ENCODE measurements around the gene OPTC. TPM values are rescaled to one million over a fixed set of nuclear protein-coding genes. Genes with fewer than 3 reads are reported as not detected.

The OPTC gene
- total RNA-seq, 1 donor from 2014 or later, result not detected

DNA sequence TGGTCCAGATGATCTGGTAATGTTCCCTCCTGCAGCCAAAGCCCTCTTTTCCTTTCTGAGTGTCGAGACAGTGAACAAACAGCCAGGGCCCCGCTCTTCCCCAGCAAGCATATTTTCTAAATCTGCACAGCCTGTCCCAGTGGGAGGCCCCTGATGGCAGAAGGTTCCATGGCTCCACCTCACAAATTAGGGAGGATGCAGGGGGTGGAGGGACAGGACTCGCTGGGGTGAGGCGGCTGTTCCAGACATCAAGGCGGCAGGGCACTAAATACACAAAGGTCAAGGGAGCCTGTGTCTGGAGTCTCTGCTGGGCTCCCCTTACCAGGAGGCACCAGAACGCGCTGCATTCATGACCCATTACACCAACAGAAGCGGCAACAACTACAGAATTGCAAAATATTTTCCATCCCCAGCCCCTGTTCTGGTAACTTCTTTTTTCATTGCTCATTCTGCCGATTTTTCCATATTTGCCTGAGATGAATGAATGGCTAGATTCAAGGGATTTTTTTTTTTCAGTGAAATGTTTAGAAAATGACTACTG lies 45.4 kb upstream of the OPTC start:
- Histone ChIP-seq H3K79me2 (ENCODE audit: insufficient read depth, low read length) (no peaks in the 10 kb centered on the region), H3K4me2 (ENCODE audit: low read length) (no peak overlapping the region), H3K9me3 (ENCODE audit: insufficient read depth, low read depth, low read length) (peaks cover 3% of the 10 kb centered on the region), H3K27me3 (ENCODE audit: insufficient read depth, low read length) (peaks cover 49% of the 10 kb centered on the region), H3K36me3 (ENCODE audit: insufficient read depth, low read length) (no peaks in the 10 kb centered on the region), H4K20me1 (ENCODE audit: insufficient read depth, low read length) (no peaks in the 10 kb centered on the region), H3K4me3 (ENCODE audit: insufficient read depth, low read depth, low read length) (no peak overlapping the region), H3K4me1 (ENCODE audit: insufficient read depth, low read length) (no peaks in the 10 kb centered on the region), H3K27ac (ENCODE audit: low read depth, low read length) (no peak overlapping the region), H2AFZ (ENCODE audit: low read depth, low read length) (no peak overlapping the region), H3K9ac (ENCODE audit: low read length) (no peak overlapping the region)
- Mint-ChIP-seq H3K4me3 (ENCODE audit: unreplicated experiment) (no peak overlapping the region), H3K36me3 (ENCODE audit: low read depth, unreplicated experiment) (no peaks in the 10 kb centered on the region), H3K27me3 (ENCODE audit: low read depth, unreplicated experiment) (peaks cover 17% of the 10 kb centered on the region), H3K4me1 (ENCODE audit: low read depth, unreplicated experiment) (peaks cover 14% of the 10 kb centered on the region), H3K27ac (ENCODE audit: unreplicated experiment) (no peak overlapping the region), H3K9me3 (ENCODE audit: unreplicated experiment) (peaks cover 21% of the 10 kb centered on the region)
- TF ChIP-seq CTCF (IDR thresholded peaks at IDR 0.05; ENCODE audit: insufficient read depth, low read depth, low read length), result no peak
- FAIRE-seq (no peak), DNase-seq (ENCODE audit: low read depth) (no peak)

GRCh38 chr1:203450001-203450400 lies 44.0 kb upstream of the OPTC start:
- H3K9me3 ChIP-seq (ENCODE audit: insufficient read depth, low read depth, low read length), result peaks cover 3% of the 10 kb centered on the region
- peaks cover 48% of the 10 kb centered on the region for H3K27me3 ChIP-seq (ENCODE audit: insufficient read depth, low read length)
- peaks cover 14% of the 10 kb centered on the region for H3K4me1 Mint-ChIP-seq (ENCODE audit: low read depth, unreplicated experiment)
- H3K4me3 Mint-ChIP-seq (ENCODE audit: unreplicated experiment), result no peak overlapping the region
- TF ChIP-seq EZH2 (IDR thresholded peaks at IDR 0.05; ENCODE audit: insufficient read depth, low read length), result no peak
- TF ChIP-seq CTCF (IDR thresholded peaks at IDR 0.05; ENCODE audit: insufficient read depth, low read depth, low read length), result no peak
- peaks cover 17% of the 10 kb centered on the region for H3K27me3 Mint-ChIP-seq (ENCODE audit: low read depth, unreplicated experiment)
- no peaks in the 10 kb centered on the region for H3K79me2 ChIP-seq (ENCODE audit: insufficient read depth, low read length)
- no peaks in the 10 kb centered on the region for H4K20me1 ChIP-seq (ENCODE audit: insufficient read depth, low read length)
- H3K9ac ChIP-seq (ENCODE audit: low read length), result no peak overlapping the region
- H3K4me2 ChIP-seq (ENCODE audit: low read length), result no peak overlapping the region
- no peaks in the 10 kb centered on the region for H3K4me1 ChIP-seq (ENCODE audit: insufficient read depth, low read length)
- no peaks in the 10 kb centered on the region for H3K36me3 ChIP-seq (ENCODE audit: insufficient read depth, low read length)
- DNase-seq (ENCODE audit: low read depth), result no peak
- H3K36me3 Mint-ChIP-seq (ENCODE audit: low read depth, unreplicated experiment), result no peaks in the 10 kb centered on the region
- no peak overlapping the region for H3K4me3 ChIP-seq (ENCODE audit: insufficient read depth, low read depth, low read length)
- no peak overlapping the region for H3K27ac ChIP-seq (ENCODE audit: low read depth, low read length)
- H3K9me3 Mint-ChIP-seq (ENCODE audit: unreplicated experiment), result peaks cover 16% of the 10 kb centered on the region
- FAIRE-seq, result no peak
- H3K27ac Mint-ChIP-seq (ENCODE audit: unreplicated experiment), result no peak overlapping the region
- H2AFZ ChIP-seq (ENCODE audit: low read depth, low read length), result no peak overlapping the region

GRCh38 chr1:203450479-203451149 lies 43.3 kb upstream of the OPTC start:
- no peak for DNase-seq (ENCODE audit: low read depth)
- H3K27ac Mint-ChIP-seq (ENCODE audit: unreplicated experiment), result no peak overlapping the region
- H3K4me3 ChIP-seq (ENCODE audit: insufficient read depth, low read depth, low read length), result no peak overlapping the region
- no peaks in the 10 kb centered on the region for H3K36me3 Mint-ChIP-seq (ENCODE audit: low read depth, unreplicated experiment)
- H3K4me2 ChIP-seq (ENCODE audit: low read length), result no peak overlapping the region
- FAIRE-seq, result no peak
- peaks cover 2% of the 10 kb centered on the region for H3K9me3 ChIP-seq (ENCODE audit: insufficient read depth, low read depth, low read length)
- H3K27me3 Mint-ChIP-seq (ENCODE audit: low read depth, unreplicated experiment), result peaks cover 17% of the 10 kb centered on the region
- H3K4me1 Mint-ChIP-seq (ENCODE audit: low read depth, unreplicated experiment), result peaks cover 14% of the 10 kb centered on the region
- H3K4me1 ChIP-seq (ENCODE audit: insufficient read depth, low read length), result no peaks in the 10 kb centered on the region
- no peak overlapping the region for H3K9ac ChIP-seq (ENCODE audit: low read length)
- H3K27ac ChIP-seq (ENCODE audit: low read depth, low read length), result no peak overlapping the region
- peaks cover 45% of the 10 kb centered on the region for H3K27me3 ChIP-seq (ENCODE audit: insufficient read depth, low read length)
- no peaks in the 10 kb centered on the region for H3K79me2 ChIP-seq (ENCODE audit: insufficient read depth, low read length)
- no peaks in the 10 kb centered on the region for H3K36me3 ChIP-seq (ENCODE audit: insufficient read depth, low read length)
- H4K20me1 ChIP-seq (ENCODE audit: insufficient read depth, low read length), result no peaks in the 10 kb centered on the region
- no peak overlapping the region for H3K4me3 Mint-ChIP-seq (ENCODE audit: unreplicated experiment)
- no peak overlapping the region for H2AFZ ChIP-seq (ENCODE audit: low read depth, low read length)
- peaks cover 10% of the 10 kb centered on the region for H3K9me3 Mint-ChIP-seq (ENCODE audit: unreplicated experiment)
- TF ChIP-seq CTCF (IDR thresholded peaks at IDR 0.05; ENCODE audit: insufficient read depth, low read depth, low read length), result no peak
